Astrocyte (in vitro differentiated cells and primary cell): Measurements from ENCODE around the gene GUCY2D.

Experiments
- EZH2 ChIP-seq: IDR thresholded peaks from 2 replicates; pipeline ENCODE4 v1.6.1; 2012; ENCODE audit warnings: mild to moderate bottlenecking, low read length, inconsistent platforms; ENCODE audit not compliant: insufficient read depth
- TF ChIP-seq, protein P1 (sequence below): IDR thresholded peaks from 2 replicates; pipeline ENCODE4 v1.5.1; 2011; ENCODE audit warnings: low read depth, mild to moderate bottlenecking, inconsistent platforms, low read length, moderate library complexity; ENCODE audit not compliant: insufficient read depth

DNA sequence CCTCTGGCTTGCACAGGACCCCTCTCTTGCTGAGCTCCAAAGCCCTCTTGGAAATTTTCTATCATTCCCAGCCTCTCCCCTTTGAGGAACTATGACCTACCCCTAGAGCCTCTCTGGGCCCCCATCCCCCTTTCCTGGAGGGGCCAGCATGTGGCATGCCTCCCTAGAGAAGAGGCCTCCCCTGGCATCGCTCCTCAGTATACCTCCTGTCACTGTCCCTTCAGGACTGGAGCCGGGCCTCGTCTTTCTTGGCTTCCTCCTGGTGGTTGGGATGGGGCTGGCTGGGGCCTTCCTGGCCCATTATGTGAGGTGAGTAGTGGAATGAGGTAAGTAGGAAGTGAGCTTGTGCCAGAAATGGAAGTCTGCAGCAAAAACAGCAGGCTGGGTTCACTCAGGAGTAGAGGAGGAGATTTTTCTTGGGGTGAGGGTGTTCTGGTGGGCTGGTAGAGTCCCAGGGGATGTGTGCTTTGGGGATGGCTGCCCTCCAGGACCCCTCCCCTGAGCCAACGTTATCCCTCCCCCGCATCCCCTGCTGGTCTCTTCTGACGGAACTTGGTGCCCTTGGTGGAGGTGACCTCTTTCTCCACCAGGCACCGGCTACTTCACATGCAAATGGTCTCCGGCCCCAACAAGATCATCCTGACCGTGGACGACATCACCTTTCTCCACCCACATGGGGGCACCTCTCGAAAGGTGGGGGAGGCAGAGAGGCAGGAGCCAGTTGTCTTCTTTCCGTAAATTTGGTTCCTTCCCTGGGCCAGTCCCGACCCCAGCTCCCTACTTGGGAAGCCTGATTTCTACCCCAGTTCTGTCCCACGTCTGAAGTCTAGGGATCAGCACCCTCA, 4.6 kb downstream of the GUCY2D start:
- TF ChIP-seq, protein P1, sequence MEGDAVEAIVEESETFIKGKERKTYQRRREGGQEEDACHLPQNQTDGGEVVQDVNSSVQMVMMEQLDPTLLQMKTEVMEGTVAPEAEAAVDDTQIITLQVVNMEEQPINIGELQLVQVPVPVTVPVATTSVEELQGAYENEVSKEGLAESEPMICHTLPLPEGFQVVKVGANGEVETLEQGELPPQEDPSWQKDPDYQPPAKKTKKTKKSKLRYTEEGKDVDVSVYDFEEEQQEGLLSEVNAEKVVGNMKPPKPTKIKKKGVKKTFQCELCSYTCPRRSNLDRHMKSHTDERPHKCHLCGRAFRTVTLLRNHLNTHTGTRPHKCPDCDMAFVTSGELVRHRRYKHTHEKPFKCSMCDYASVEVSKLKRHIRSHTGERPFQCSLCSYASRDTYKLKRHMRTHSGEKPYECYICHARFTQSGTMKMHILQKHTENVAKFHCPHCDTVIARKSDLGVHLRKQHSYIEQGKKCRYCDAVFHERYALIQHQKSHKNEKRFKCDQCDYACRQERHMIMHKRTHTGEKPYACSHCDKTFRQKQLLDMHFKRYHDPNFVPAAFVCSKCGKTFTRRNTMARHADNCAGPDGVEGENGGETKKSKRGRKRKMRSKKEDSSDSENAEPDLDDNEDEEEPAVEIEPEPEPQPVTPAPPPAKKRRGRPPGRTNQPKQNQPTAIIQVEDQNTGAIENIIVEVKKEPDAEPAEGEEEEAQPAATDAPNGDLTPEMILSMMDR: no peak
- TF ChIP-seq EZH2: no peak
